NCI-H2029 (cell line): ENCODE measurements around the gene SUPT4H1.

Source experiments
- DNase-seq: peaks from one replicate; lab custom pipeline; 2025; lab: John Stamatoyannopoulos, UW

Gene SUPT4H1

GRCh38 chr17:58303971-58304749 is 47.8 kb downstream of the SUPT4H1 start:
- DNase-seq: no peak

GRCh38 chr17:58302919-58303585 is 48.9 kb downstream of the SUPT4H1 start:
- DNase-seq: no peak

GRCh38 chr17:58302171-58302918 is 49.7 kb downstream of the SUPT4H1 start:
- DNase-seq: no peak

- DNase-seq: no peak
Observed at GRCh38 chr17:58301504-58302150, 50.4 kb downstream of the SUPT4H1 start.

- DNase-seq: no peak
Observed at GRCh38 chr17:58300336-58300735, 51.7 kb downstream of the SUPT4H1 start.
